Measurements from ENCODE around the gene IGF1R.

- no peak for TF ChIP-seq CTCF (conservative IDR thresholded peaks at IDR 0.05 in 1 of 2, IDR thresholded peaks at IDR 0.05 in 1 of 2; ENCODE audit: extremely low read depth in 1 of 2, insufficient read depth in 1 of 2, low read depth in 1 of 2, low read length in 2 of 2)
- no peak for TF ChIP-seq EZH2 (IDR thresholded peaks at IDR 0.05; ENCODE audit: borderline replicate concordance, low read length)
These were observed 19.3 kb downstream of the IGF1R start for GRCh38 chr15:98667521-98668179.

All from mammary epithelial cell (primary cell).